GM21423 (cell line): ENCODE results near the gene ARPC1B.
"Not testable (repeated sequence)": the region's sequence is repeated elsewhere in the genome, so short reads cannot be mapped to it uniquely, and the experiment has no call there.

Experiments used
- ATAC-seq: cut with Tn5 transposase; IDR thresholded peaks from one replicate; pipeline ENCODE4 v1.9.1; 2021; ENCODE audit warnings: mild to moderate bottlenecking, moderate library complexity; ENCODE audit not compliant: unreplicated experiment

The ARPC1B gene

GRCh38 chr7:99387239-99387635, 12.7 kb downstream of the ARPC1B start:
- not testable (repeated sequence) for ATAC-seq

GRCh38 chr7:99387912-99388311, 13.4 kb downstream of the ARPC1B start:
- ATAC-seq, result no peak

GRCh38 chr7:99389772-99390171, 15.2 kb downstream of the ARPC1B start:
- ATAC-seq, result no peak

- no peak for ATAC-seq
Measured at GRCh38 chr7:99390941-99391602, 16.5 kb downstream of the ARPC1B start.

DNA sequence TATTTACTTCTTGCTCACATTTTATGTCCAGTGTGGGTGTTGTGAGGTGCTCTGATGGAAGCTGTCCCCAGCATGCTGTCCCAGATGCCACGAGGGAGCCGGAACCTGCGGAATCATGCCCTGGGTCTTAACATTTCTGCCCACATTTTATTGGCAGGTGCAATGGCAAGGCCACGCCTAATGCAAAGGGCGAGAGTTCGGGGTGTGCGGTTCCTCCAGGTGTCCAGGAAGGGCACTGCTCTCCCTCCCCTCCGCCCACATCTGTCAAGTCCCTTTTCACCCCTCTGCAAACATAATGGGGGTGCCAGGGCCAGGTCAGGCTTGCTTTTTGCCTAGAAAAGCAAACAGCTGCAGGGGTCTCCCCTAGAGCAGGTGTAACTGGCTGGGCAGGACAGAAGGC, 17.5 kb downstream of the ARPC1B start:
- ATAC-seq, result no peak

- ATAC-seq, result peak; percentile 47
Measured at GRCh38 chr7:99392659-99393354, 18.3 kb downstream of the ARPC1B start.

DNA sequence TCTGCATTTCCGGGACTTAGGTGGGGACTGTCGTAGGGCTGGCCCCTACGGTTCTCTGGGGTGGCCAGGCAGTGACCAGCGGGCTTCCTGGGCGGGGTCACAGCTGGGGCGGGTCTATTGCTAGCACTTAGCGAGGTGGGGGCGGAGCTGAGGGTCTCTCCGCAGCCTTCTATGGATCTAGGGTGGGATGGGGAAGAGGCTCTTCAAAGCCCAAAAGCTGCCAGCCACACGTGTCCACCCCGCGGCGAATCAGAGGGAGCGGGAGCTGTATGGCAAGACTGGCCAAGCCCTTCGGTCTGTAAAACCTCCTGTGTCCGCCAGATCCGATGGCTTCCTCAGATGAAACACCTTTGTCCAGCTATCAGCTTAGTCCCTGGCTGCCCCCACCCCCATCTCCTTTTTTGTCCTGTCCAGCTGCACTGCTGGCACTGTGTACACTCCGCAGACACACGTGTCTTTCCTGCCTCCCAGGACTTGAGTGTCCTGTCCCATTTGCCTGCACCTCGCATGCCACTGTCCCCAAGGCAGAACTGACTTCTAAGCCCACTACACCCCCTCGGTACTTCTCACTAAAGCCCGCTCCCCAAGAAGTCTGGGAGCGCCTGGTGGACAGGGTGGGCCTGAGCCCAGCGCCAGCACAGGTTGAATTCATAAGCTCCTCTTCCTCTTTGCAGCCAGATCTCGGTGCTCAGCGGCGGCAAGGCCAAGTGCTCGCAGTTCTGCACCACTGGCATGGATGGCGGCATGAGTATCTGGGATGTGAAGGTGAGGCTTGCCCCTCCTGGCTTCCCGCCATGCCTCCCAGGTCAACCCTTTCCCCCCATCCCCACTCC, 19.0 kb downstream of the ARPC1B start:
- ATAC-seq, result peak; percentile 21

- ATAC-seq, result no peak
Measured at GRCh38 chr7:99394188-99394502, 19.6 kb downstream of the ARPC1B start.

DNA sequence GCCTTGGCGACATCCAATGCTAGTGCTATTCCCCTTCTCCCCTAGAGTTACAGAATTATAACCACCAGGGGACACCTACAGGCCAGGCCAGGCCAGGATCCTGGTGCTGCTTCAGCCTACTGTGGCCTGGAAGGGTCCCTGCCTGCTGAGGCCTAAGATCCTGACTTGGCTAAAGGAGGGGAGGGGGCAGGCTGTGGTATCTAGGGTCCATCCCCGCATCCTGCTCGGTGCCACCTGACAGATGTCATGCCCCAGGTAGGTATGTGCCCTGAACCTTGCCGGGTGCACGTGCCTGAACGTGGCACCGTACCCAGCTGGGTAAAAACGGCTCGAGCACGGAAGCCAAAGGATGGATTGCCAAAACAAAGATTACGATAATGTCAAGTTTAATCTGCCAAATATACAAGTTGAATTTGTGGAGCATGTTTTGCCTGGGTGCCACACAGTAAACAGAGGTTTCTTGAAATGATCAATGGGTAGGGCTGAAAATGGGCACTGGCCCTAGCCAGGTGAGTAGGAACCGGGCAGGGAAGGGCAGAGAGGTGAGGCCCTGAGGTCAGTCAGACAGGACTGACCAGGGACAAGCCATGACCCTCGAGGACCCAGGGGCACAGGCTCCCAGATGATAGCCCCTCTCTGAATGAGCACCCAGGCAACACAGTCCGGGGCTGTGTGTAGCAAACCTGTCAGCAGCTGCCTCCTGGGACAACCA, 21.2 kb downstream of the ARPC1B start:
- ATAC-seq, result no peak

GRCh38 chr7:99396418-99397296, 22.1 kb downstream of the ARPC1B start:
- no peak for ATAC-seq

DNA sequence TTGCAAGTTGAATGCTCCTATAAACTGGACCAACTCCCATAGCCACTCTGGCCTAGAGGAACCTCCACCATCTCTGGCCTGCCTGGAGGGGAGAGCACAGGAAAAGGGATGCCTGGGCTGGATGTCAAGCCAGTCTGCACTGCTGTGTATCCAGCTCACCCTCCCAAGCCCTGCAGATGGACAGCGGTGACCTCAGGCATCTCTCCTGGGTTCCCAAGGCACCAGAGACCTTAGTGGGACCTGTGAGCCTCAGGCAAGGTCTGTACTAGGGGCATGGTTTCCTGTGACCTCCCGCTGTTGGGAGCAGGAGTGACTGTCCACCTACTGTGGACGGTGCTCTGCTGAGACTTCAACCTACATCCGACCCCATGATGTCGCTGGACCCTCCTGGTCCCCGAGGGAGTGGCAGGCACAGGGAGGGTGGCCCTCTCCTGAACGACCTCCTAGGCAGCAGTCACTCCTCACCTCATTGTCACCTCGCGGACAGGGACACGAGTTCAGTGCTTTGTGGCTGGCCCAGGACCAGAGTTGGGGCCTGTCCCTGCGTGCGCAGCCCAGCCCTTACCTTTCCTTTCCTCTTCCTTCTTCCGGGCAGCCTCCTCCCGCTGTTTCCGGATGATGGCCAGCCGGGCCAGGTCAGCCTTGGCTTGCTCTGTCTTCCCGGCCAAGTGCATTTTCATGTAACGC, 22.9 kb downstream of the ARPC1B start:
- ATAC-seq, result no peak

DNA sequence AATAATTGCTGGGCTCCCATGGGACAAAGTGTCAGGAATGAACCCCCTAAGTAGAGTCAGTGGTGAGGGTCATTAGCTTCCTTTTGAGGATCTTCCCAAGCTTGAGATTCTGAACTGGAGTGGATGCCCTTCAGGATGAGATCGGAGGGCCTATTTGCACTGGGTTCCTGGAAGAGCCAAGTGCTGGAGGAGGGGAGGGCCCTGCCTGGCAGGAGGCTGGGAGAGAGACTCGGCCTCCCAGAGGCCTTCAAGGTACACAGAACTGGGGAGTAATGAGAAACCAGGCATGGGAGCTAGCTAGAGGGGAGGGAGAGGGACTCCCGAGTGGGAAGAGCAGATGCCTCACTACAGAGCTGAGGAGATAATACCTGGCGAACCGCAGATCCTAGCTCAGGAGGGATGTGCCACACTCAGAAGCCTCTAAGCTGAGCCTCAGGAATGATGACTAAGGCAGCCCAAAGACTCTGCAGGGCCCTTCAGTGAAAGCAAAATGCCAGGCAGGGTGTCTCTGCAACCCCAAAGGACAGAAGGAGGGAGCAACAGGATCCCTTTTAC, 24.4 kb downstream of the ARPC1B start:
- ATAC-seq, result no peak

- ATAC-seq, result no peak
Measured at GRCh38 chr7:99399597-99399996, 25.1 kb downstream of the ARPC1B start.

- no peak for ATAC-seq
Measured at GRCh38 chr7:99402854-99403253, 28.3 kb downstream of the ARPC1B start.

DNA sequence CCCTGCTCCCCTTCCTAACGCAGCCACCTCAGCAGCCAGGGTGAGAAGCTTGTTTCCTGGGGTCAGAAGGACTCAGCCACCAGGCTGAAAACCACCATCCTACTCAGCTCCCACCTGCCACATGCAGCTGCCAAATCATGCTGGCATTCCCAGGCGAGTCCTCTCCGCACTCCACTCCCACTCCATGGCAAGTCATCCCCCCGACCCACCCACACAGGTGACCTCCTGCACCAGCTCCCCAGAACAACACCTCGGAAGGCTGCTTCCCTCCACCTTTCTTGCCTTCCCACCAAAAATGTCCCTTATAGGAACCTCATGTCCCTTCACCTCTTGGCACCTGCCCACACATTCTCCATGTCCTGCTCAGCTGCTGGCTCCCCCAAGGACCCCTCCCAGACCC, 29.2 kb downstream of the ARPC1B start:
- no peak for ATAC-seq

DNA sequence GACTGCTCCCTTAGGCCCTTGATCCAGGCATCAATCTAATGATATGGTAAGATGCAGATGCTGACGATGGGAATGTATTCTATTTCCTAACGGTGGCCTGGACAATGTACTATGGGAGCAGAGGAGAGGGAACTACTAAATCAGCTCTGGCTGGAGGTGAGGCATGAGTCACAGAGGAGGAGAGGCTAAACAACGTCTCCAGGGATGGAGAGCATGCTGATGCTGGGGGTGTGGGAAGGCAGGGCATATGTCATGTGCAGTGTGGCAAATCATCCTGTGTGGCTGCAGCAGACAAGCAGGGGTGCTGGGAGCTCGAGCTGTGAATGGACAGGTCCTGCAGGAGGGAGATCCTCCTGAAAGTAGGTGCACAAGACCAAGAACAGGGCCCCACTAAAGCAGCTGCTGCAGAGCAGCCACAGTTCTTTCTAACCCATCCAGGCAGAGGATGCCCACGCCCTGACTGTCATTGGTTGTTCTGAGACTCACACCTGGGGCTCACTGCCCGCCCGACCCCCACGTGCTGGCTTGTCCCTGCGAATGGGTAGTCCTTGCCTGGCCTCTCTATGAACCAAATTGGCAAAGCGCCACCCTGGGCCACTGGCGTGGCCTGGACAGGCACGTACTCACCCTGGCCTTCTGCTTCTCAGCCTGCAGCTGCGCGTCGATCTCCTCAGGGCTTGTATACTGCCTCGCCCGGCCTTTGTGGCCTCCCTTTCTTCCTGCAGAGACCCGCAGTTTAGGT, 29.9 kb downstream of the ARPC1B start:
- ATAC-seq, result no peak

DNA sequence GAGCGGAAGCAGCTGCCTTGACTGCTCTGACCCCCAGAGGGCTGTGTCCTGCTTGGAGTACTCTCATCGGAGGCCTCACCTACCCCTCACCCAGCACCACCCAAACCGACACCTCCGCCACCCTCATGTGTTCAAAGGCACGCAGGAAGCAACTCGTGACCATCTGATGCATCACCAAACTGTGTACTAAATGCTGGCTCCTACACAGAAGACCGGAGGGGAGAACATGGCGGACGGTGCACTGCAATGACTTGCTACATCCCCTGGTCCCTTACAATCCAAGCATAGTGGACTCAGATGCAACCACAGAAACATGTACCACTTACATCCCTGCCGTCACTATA, 30.4 kb downstream of the ARPC1B start:
- no peak for ATAC-seq

DNA sequence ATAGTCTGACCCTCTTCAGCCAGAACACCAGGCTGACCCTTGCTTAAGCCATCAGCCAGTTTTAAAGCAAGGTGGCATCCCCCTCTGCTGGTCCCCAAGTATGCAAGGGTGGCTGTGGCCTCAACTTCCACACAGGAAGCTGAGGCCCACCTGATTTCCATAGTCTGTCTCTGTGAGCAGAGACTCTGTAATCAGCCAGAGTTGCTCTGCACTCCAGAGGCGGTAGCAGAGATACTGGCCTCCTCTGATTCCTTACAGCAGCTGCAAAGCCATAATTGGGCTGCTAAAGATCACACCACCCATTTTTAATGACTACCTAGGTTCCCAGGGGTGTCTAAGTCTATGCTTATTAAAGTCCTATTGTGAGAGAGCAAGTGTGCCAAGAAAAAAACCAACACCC, 32.0 kb downstream of the ARPC1B start:
- ATAC-seq, result no peak

GRCh38 chr7:99407872-99408378, 33.4 kb downstream of the ARPC1B start:
- no peak for ATAC-seq
